ENCODE results near the gene MYL3.

MYL3 gene

GRCh38 chr3:46849045-46849631 lies 14.1 kb downstream of the MYL3 start:
- DNase-seq: peak; percentile 22

- DNase-seq: peak; percentile 57
Measured at GRCh38 chr3:46848271-46849044, 14.8 kb downstream of the MYL3 start.

GRCh38 chr3:46847744-46848143 lies 15.5 kb downstream of the MYL3 start:
- DNase-seq: no peak

- no peak for DNase-seq
Measured at GRCh38 chr3:46846624-46847542, 16.4 kb downstream of the MYL3 start.

- peak; percentile 72 for DNase-seq
Measured at GRCh38 chr3:46845860-46846623, 17.2 kb downstream of the MYL3 start.

- no peak for DNase-seq
Measured at GRCh38 chr3:46845397-46845859, 17.8 kb downstream of the MYL3 start.

- no peak for DNase-seq
Measured at GRCh38 chr3:46844881-46845312, 18.3 kb downstream of the MYL3 start.

- DNase-seq: no peak
Measured at GRCh38 chr3:46844397-46844796, 18.8 kb downstream of the MYL3 start.

- no peak for DNase-seq
Measured at GRCh38 chr3:46843508-46843907, 19.7 kb downstream of the MYL3 start.

GRCh38 chr3:46840491-46840890 lies 22.8 kb downstream of the MYL3 start:
- DNase-seq: no peak

GRCh38 chr3:46838301-46838700 lies 24.9 kb downstream of the MYL3 start:
- no peak for DNase-seq

- DNase-seq: no peak
Measured at GRCh38 chr3:46835491-46835890, 27.8 kb downstream of the MYL3 start.

- DNase-seq: no peak
Measured at GRCh38 chr3:46835054-46835453, 28.2 kb downstream of the MYL3 start.

- DNase-seq: no peak
Measured at GRCh38 chr3:46833346-46834300, 29.6 kb downstream of the MYL3 start.

- no peak for DNase-seq
Measured at GRCh38 chr3:46831841-46832240, 31.4 kb downstream of the MYL3 start.

GRCh38 chr3:46831316-46831715 lies 31.9 kb downstream of the MYL3 start:
- no peak for DNase-seq

- no peak for DNase-seq
Measured at GRCh38 chr3:46830801-46831200, 32.4 kb downstream of the MYL3 start.

GRCh38 chr3:46829699-46830208 lies 33.5 kb downstream of the MYL3 start:
- DNase-seq: no peak

GRCh38 chr3:46825450-46825849 lies 37.8 kb downstream of the MYL3 start:
- DNase-seq: no peak

GRCh38 chr3:46824211-46824970 lies 38.9 kb downstream of the MYL3 start:
- DNase-seq: no peak
